Stimulated activated naive B cell treated with anti-CD40 and anti-IgM and Interleukin-4, amounts not matched to agents 10 μg/mL and 1 μg/mL and 100 μg/mL, for 72 hours (primary cell): ENCODE data around the gene ITGB5.

Experiments used
- ATAC-seq, 2 donors: fragments of 150-1000 bp; cut with Tn5 transposase; replicated peaks; 2 replicates each; pipeline ENCODE4 v1.10.0; 2021; ENCODE audit warnings: moderate library complexity in 1 of 2
- DNase-seq: peaks from one replicate; pipeline ENCODE4 v3.0.0; 2021
- H3K27ac Mint-ChIP-seq: one replicate; pipeline ENCODE4 v1.8.0; 2022; ENCODE audit warnings: mild to moderate bottlenecking, mixed read lengths
- H3K27me3 Mint-ChIP-seq, 2 donors: one replicate each; pipeline ENCODE4 v1.8.0; 2022; ENCODE audit warnings: mixed read lengths in 2 of 2
- H3K36me3 Mint-ChIP-seq, 2 donors: one replicate each; pipeline ENCODE4 v1.8.0; 2022; ENCODE audit warnings: mixed read lengths in 2 of 2, mild to moderate bottlenecking in 1 of 2
- H3K4me1 Mint-ChIP-seq, 2 donors: one replicate each; pipeline ENCODE4 v1.8.0; 2022; ENCODE audit warnings: mixed read lengths in 2 of 2, mild to moderate bottlenecking in 1 of 2
- H3K4me3 Mint-ChIP-seq, 2 donors: one replicate each; pipeline ENCODE4 v1.8.0; 2022; ENCODE audit warnings: mild to moderate bottlenecking in 2 of 2, mixed read lengths in 2 of 2, moderate library complexity in 1 of 2
- H3K9me3 Mint-ChIP-seq, 2 donors: one replicate each; pipeline ENCODE4 v1.8.0; 2022; ENCODE audit warnings: mixed read lengths in 2 of 2, mild to moderate bottlenecking in 1 of 2

Gene ITGB5

GRCh38 chr3:124885466-124886167 lies 1.5 kb downstream of the ITGB5 start:
- no peaks in the 10 kb centered on the region for H3K9me3 Mint-ChIP-seq
- peaks cover 57 to 58% of the 10 kb centered on the region in 2 donors for H3K27me3 Mint-ChIP-seq
- ATAC-seq (no peak), DNase-seq (no peak)
- H3K4me1 Mint-ChIP-seq = peaks cover 6 to 19% of the 10 kb centered on the region in 2 donors
- H3K4me3 Mint-ChIP-seq = peak overlapping the region; percentile 50 to 63
- no peak overlapping the region for H3K27ac Mint-ChIP-seq
- H3K36me3 Mint-ChIP-seq = no peaks in the 10 kb centered on the region

DNA sequence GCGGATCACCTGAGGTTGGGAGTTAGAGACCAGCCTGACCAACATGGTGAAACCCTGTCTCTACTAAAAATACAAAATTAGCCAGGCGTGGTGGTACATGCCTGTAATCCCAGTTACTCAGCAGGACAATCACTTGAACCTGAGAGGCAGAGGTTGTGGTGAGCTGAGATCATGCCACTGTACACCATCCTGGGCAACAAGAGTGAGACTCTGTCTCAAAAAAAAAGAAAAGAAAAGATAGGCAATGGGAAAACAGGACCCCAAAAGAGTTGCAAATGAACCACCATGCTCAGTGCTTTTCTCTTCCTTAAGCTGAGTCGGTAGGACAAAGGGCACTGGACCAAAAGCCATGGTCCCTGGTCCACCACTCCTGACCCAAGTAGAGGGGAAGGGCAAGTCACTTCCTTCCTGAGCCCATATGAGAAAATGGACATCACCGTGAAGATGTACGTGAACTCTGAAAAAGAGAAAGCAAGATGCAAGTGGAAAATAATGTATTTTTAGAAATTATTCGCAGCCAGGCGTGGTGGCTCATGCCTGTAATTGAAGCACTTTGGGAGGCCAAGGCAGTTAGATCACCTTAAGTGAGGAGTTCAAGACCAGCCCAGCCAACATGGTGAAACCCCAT lies 2.6 kb downstream of the ITGB5 start:
- Mint-ChIP-seq H3K4me3 (peak overlapping the region in 1 of 2 donors; percentile 11), H3K27ac (no peak overlapping the region), H3K27me3 (peaks cover 53% of the 10 kb centered on the region in 2 donors), H3K36me3 (no peaks in the 10 kb centered on the region), H3K9me3 (no peaks in the 10 kb centered on the region), H3K4me1 (peaks cover 6 to 19% of the 10 kb centered on the region in 2 donors)
- ATAC-seq (no peak), DNase-seq (no peak)

DNA sequence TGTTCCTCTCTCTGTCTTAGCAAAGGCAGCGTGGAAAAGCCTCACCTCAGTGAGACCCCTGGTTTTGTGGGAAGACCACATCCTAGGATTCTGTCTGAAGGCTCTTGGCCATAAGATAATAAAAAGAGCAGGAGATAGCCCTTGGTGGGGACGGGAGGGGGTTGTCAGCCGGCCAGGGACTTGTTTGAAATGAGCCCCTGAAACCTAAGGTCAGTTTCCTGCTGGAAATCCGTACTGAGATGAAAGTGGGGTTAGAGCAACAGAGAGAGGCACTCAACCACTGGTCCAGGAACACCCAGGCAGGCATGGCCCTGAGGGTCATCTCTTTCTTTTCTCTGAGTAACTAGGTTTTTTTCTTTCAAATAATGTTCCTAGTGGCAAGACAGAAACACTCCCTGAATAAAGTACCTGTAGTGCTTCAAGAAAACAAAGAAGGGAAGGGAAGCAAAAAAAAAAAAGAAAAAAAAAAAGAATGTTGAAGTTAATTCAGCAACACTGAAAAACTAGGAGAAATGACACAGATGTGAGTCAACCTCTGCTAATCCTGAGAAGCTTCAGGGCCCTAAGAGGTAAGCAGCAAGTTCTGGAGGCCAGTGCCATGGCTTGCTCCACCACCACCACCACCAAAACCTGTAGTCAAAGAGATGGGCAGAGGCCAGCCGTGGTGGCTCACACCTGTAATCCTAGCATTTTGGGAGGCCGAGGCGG lies 3.2 kb downstream of the ITGB5 start:
- H3K9me3 Mint-ChIP-seq = no peaks in the 10 kb centered on the region
- H3K36me3 Mint-ChIP-seq = no peaks in the 10 kb centered on the region
- H3K4me3 Mint-ChIP-seq = no peak overlapping the region
- no peak overlapping the region for H3K27ac Mint-ChIP-seq
- ATAC-seq (no peak), DNase-seq (no peak)
- peaks cover 55 to 60% of the 10 kb centered on the region in 2 donors for H3K27me3 Mint-ChIP-seq
- H3K4me1 Mint-ChIP-seq = peaks cover 9 to 24% of the 10 kb centered on the region in 2 donors

DNA sequence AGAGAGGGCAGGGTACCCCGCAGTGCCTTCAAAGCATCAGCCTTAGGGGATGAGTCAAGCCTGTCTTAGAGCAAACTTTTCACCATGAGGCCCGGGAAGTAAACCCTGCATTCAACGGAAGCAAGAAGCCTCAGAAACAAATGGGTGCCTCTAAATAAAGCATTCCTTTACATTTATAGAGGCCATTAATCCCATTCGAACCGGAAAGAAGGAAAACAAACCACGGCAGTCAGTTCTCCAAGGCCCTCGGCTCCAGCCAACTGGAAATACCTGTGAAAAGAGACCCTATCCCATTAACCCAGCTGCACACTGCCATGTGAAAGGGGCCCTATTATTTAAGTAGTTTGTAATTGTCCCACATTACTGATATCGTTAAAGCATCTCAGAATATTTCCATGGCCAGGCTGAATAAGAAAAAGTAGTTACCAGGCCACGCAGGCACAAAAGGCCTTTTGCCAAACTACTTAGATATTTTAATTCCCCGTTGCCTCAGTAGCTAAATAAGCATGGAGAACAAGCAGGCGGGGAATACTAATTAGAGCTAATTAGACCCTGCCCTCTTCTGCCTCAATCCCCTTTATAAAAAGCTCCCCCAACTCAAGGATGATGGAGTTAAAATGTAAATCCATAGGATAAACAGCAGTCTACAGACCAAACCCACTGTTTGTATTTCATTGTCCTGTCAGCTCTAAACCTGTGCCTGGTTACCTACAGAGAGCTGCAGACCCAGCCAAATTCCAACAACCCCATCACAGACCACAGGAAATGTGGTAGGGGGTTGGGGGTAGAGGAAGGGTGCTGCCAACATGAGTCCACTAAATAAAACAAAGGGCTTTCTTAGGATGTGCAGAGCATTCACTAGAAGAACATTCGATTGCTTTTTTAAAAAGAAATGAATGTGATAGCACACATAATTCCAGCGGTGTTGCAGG lies 4.1 kb downstream of the ITGB5 start:
- H3K36me3 Mint-ChIP-seq = no peaks in the 10 kb centered on the region
- H3K4me1 Mint-ChIP-seq = peaks cover 13 to 28% of the 10 kb centered on the region in 2 donors
- DNase-seq = no peak
- H3K4me3 Mint-ChIP-seq = no peak overlapping the region
- H3K27ac Mint-ChIP-seq = no peak overlapping the region
- H3K27me3 Mint-ChIP-seq = peaks cover 55 to 56% of the 10 kb centered on the region in 2 donors
- no peaks in the 10 kb centered on the region for H3K9me3 Mint-ChIP-seq
- no peak for ATAC-seq

DNA sequence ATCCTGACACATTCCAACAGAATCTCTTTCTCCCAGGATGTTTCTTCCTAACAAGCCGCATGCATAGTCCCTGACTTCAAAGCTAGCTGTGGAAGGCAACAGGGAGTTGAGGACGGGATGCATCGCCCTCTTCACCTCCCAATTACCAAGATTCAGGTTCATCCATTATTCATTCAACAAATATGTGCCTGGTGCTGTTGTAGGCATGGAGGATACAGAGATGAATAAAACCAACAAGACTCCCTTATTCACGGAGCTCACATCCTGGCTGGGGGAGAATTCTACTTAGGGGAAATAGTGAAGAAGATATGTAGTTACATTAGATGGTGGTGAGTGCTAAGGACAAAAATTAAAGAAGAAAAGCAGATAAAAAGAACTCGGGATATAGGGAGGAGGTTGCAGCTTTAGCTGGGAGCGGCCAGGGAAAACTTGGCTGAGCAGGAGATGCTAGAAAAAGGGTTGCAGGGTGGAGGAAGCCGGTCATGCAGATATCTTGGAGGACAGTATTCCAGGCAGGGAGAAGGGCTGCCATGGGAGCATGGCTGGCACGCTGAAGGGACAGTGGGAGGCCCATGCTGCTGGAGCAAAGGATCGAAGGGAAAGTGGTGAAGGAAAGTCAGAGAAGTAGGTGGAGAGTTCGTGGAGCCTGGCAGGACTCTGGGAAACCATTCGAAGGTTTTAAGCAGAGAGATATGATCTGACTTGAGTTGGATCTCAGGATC lies 5.0 kb downstream of the ITGB5 start:
- no peak for ATAC-seq
- Mint-ChIP-seq H3K36me3 (no peaks in the 10 kb centered on the region), H3K4me1 (peaks cover 13 to 20% of the 10 kb centered on the region in 2 donors), H3K27ac (no peak overlapping the region), H3K4me3 (no peak overlapping the region), H3K9me3 (no peaks in the 10 kb centered on the region), H3K27me3 (peaks cover 45 to 47% of the 10 kb centered on the region in 2 donors)
- DNase-seq = no peak

DNA sequence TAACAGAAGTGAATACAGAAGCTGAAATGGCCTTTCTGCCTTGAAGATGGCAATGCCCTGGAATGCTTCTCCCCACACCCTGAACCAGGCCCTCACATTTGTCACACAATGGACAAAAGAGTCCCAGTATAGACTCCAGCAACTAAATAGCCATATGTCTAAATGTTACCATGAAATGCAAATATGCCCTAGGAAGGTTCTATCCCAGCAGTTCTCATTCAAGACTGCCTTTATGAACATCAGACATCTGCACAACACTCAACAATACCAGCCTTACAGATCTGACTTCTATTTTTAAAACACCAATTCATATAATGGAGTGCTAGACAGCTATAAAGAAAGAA lies 7.9 kb downstream of the ITGB5 start:
- DNase-seq (no peak), ATAC-seq (no peak)
- Mint-ChIP-seq H3K27ac (no peak overlapping the region), H3K9me3 (no peaks in the 10 kb centered on the region), H3K4me3 (no peak overlapping the region), H3K27me3 (peaks cover 30 to 33% of the 10 kb centered on the region in 2 donors), H3K36me3 (no peaks in the 10 kb centered on the region), H3K4me1 (peaks cover 7 to 11% of the 10 kb centered on the region in 2 donors)

DNA sequence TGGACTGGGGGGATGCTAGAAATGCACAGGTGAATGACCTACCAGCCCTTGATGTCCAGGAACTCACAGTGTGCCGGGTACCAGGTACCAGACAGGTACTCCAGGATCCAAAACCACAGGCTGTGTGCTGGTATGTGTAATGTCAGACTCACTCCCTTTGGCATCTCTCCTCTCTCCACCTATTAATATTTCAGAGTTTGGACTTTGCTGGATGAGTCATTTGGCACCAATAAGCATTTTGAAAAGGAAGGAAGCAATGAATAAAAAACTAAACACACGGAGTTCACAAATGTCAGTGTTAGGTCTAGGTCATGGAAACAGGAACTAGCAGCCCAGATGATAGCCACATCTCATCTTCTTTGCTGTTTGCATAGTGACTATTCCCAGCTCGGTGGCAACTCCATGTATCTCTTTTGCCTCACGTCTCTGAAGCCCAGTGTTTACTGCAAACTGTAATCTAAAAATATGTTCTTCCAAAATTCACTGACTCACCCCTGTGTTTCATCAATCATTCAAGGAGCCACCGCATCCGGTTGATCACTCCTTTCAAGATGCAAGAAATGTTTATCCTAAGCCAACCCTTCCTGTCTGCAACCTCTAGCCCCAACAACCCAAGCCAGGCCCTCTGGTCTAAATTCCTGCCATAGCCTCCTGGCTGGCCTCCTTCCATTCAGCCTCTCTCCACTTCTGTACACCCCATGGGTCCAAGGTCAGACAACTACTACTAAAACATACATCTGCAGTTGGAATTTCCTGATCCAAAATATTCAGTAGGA lies 8.4 kb downstream of the ITGB5 start:
- Mint-ChIP-seq H3K4me3 (no peak overlapping the region), H3K27ac (no peak overlapping the region), H3K4me1 (peaks cover 7 to 11% of the 10 kb centered on the region in 2 donors), H3K36me3 (no peaks in the 10 kb centered on the region), H3K9me3 (no peaks in the 10 kb centered on the region), H3K27me3 (peaks cover 24 to 28% of the 10 kb centered on the region in 2 donors)
- DNase-seq (no peak), ATAC-seq (peak; percentile 78 to 88)

GRCh38 chr3:124877674-124878073 lies 9.5 kb downstream of the ITGB5 start:
- H3K27ac Mint-ChIP-seq = no peak overlapping the region
- H3K36me3 Mint-ChIP-seq = no peaks in the 10 kb centered on the region
- H3K4me1 Mint-ChIP-seq = peaks cover 7 to 11% of the 10 kb centered on the region in 2 donors
- ATAC-seq (no peak), DNase-seq (no peak)
- no peaks in the 10 kb centered on the region for H3K9me3 Mint-ChIP-seq
- peaks cover 21 to 25% of the 10 kb centered on the region in 2 donors for H3K27me3 Mint-ChIP-seq
- no peak overlapping the region for H3K4me3 Mint-ChIP-seq

DNA sequence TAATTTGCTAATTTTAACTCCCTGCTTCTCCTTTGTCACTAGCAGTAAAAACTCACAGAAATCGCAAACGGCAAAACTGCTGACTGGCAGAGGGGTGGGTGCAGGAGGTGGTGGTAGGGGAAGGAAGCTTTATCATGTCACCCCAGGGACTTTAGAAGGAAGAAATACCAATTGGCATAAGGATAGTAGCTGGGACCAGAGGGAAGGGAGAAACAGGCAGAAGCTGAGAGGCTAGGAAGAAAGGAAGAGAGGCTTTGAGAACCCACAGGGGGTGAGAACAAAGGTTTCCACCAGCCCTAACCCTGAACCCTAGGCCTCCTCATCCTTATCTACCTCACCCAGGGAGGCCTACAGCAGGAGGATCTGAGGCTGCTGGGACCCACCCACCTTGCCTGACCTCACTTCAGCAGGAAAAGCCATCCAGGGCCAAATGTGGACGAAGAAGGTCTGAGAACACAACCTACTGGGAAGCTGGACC lies 10.7 kb downstream of the ITGB5 start:
- Mint-ChIP-seq H3K9me3 (no peaks in the 10 kb centered on the region), H3K4me1 (peaks cover 7 to 11% of the 10 kb centered on the region in 2 donors), H3K27ac (no peak overlapping the region)

DNA sequence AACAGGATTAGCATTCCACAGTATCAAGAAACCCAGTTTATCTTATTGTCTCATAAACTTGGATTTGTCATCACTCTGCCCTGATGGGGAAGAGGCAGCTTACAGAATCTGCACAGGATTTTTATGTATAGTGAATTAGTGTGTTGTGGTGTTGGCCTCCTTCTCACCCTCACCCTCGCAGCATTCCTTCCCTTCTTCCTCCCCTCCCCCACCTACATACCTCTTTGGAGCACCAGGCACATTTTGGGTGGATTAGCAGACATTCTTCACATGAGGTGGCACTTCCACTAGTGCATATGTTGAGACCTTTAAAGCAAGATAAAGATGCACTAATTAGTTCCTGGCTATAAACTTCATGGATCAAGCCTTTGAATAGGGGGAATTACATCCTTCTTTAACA lies 13.9 kb downstream of the ITGB5 start:
- no peaks in the 10 kb centered on the region for H3K4me1 Mint-ChIP-seq
- no peak for ATAC-seq
- H3K27me3 Mint-ChIP-seq = peaks cover 9 to 13% of the 10 kb centered on the region in 2 donors
- no peak overlapping the region for H3K27ac Mint-ChIP-seq
- H3K36me3 Mint-ChIP-seq = no peaks in the 10 kb centered on the region
- H3K9me3 Mint-ChIP-seq = peaks cover 0 to under 1% of the 10 kb centered on the region in 2 donors
- H3K4me3 Mint-ChIP-seq = no peak overlapping the region
- DNase-seq = no peak

More for the DNA sequence above, 10.7 kb downstream of the ITGB5 start:
- Mint-ChIP-seq H3K4me3 (no peak overlapping the region), H3K27me3 (peaks cover 15 to 20% of the 10 kb centered on the region in 2 donors), H3K36me3 (no peaks in the 10 kb centered on the region)
- no peak for DNase-seq
- no peak for ATAC-seq

GRCh38 chr3:124867511-124867910 lies 19.7 kb downstream of the ITGB5 start:
- Mint-ChIP-seq H3K9me3 (peaks cover 0 to 2% of the 10 kb centered on the region in 2 donors), H3K4me1 (no peaks in the 10 kb centered on the region), H3K27me3 (peaks cover 12 to 15% of the 10 kb centered on the region in 2 donors), H3K4me3 (no peak overlapping the region), H3K27ac (no peak overlapping the region), H3K36me3 (no peaks in the 10 kb centered on the region)
- no peak for ATAC-seq
- no peak for DNase-seq

GRCh38 chr3:124862006-124862405 lies 25.2 kb downstream of the ITGB5 start:
- peaks cover 5 to 17% of the 10 kb centered on the region in 2 donors for H3K27me3 Mint-ChIP-seq
- H3K9me3 Mint-ChIP-seq = no peaks in the 10 kb centered on the region
- ATAC-seq (no peak), DNase-seq (no peak)
- H3K36me3 Mint-ChIP-seq = no peaks in the 10 kb centered on the region
- no peak overlapping the region for H3K27ac Mint-ChIP-seq
- no peaks in the 10 kb centered on the region for H3K4me1 Mint-ChIP-seq
- H3K4me3 Mint-ChIP-seq = no peak overlapping the region

DNA sequence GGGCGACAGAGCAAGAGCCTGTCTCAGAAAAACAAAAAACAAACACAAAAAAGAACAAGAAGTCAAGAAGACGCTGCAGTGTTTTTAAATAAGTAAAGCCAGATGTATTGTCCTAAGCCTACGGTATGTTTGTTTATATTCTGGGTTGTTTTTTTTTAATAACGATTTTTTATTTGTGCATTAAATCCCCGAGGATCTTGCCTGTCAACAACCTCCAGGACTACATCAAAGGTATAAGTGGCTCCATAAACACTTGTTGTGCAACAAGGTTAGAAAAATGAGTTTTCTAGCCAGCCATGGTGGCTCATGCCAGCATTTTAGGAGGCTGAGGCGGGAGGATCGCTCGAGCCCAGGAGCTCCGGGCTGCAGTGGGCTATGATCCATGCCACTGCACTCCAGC lies 26.1 kb downstream of the ITGB5 start:
- Mint-ChIP-seq H3K27ac (no peak overlapping the region), H3K9me3 (no peaks in the 10 kb centered on the region), H3K4me1 (no peaks in the 10 kb centered on the region), H3K4me3 (no peak overlapping the region), H3K27me3 (peaks cover 4 to 16% of the 10 kb centered on the region in 2 donors), H3K36me3 (no peaks in the 10 kb centered on the region)
- ATAC-seq (no peak), DNase-seq (no peak)
